MCF 10A (cell line): ENCODE results near the gene PLA2G3. TPM values are rescaled to one million over a fixed set of nuclear protein-coding genes. Genes with fewer than 3 reads are reported as not detected.

Experiments used
- BruUV-seq: library from RNA; stranded (reverse); fragments of 400-500 nt; replicated peaks from 2 replicates; lab custom pipeline; 2021; lab: Mats Ljungman, UMichigan
- CTCF ChIA-PET: fragments of 300-600 bp; sonication (Branson Sonifier 250); formaldehyde crosslinking; extraction: SDS; loops from one replicate; lab custom pipeline; 2021; ENCODE audit warnings: antibody characterized with exemption, inconsistent platforms; lab: Yijun Ruan, JAX
- POLR2A ChIA-PET: fragments of 300-600, 350-650 bp; sonication (Branson Sonifier 250); formaldehyde crosslinking; extraction: SDS; loops from one replicate; lab custom pipeline; 2020; ENCODE audit warnings: antibody characterized with exemption, inconsistent platforms; lab: Yijun Ruan, JAX
- DNase-seq: peaks from one replicate; pipeline ENCODE4 v3.0.0-alpha.2; 2018; ENCODE audit not compliant: unreplicated experiment
- H3K27ac Mint-ChIP-seq: one replicate; pipeline ENCODE4 v1.8.0; 2022; ENCODE audit warnings: mild to moderate bottlenecking, low read depth, mixed read lengths; ENCODE audit not compliant: unreplicated experiment
- H3K27me3 Mint-ChIP-seq: one replicate; pipeline ENCODE4 v1.8.0; 2022; ENCODE audit warnings: mixed read lengths; ENCODE audit not compliant: insufficient read depth, unreplicated experiment
- H3K36me3 Mint-ChIP-seq: one replicate; pipeline ENCODE4 v1.8.0; 2022; ENCODE audit warnings: mild to moderate bottlenecking, moderate library complexity, mixed read lengths; ENCODE audit not compliant: insufficient read depth, unreplicated experiment
- H3K4me1 Mint-ChIP-seq: one replicate; pipeline ENCODE4 v1.8.0; 2022; ENCODE audit warnings: mixed read lengths; ENCODE audit not compliant: insufficient read depth, unreplicated experiment
- H3K4me3 Mint-ChIP-seq: one replicate; pipeline ENCODE4 v1.8.0; 2022; ENCODE audit warnings: mild to moderate bottlenecking, moderate library complexity, mixed read lengths; ENCODE audit not compliant: unreplicated experiment
- H3K9me3 Mint-ChIP-seq: one replicate; pipeline ENCODE4 v1.8.0; 2022; ENCODE audit warnings: mixed read lengths; ENCODE audit not compliant: unreplicated experiment
- intact Hi-C: fragments of 100-400 bp; cut with micrococcal nuclease; formaldehyde crosslinking; loops from 2 replicates; pipeline ENCODE4 v1.14.1; 2022
- total RNA-seq: library from RNA; stranded (reverse); gene quantifications from 2 replicates; pipeline ENCODE4 v1.2.3, GENCODE V29; 2022
- TF ChIP-seq, protein P1 (sequence below): fragments of 200-600 bp; IDR thresholded peaks from one replicate; pipeline ENCODE4 v1.8.0; 2022; ENCODE audit warnings: antibody characterized with exemption, mild to moderate bottlenecking; ENCODE audit not compliant: unreplicated experiment

The PLA2G3 gene
- total RNA-seq, 1 experiment from 2014 or later = not detected

DNA sequence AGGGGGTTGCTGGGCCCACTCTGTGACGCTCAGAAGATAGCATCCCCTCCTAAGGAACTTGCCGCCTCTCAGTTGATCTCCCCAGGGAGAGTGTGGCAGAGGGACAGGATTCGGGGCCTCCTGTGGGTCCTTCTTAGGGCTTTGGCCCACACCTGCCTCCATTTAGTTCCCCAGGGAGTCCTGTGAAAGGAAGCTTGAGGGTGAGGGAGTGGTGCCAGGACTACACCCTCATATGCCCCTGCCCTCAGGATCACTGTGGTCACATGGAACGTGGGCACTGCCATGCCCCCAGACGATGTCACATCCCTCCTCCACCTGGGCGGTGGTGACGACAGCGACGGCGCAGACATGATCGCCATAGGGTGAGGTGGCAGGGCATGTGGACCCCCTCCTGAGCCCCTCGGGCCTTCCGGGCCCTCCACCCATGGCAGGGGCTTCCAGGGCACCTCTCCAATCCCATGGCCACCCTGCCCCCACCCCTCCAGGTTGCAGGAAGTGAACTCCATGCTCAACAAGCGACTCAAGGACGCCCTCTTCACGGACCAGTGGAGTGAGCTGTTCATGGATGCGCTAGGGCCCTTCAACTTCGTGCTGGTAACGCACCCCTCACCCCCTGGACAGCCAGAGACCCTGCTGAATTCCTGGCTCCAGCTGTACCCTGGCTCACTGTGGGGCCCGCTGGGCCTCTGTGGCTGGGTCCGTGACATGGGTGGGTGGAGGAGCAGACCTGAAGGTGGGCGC is 14.0 kb downstream of the PLA2G3 start:
- BruUV-seq = no TSS peak
- H3K4me3 Mint-ChIP-seq = no peak overlapping the region
- POLR2A ChIA-PET = interaction anchor here (0.7 kb wide), 1 partner anchor 22 kb away, joined by 3 read pairs; no protein-coding TSS in a partner anchor
- intact Hi-C loops = no loop called here
- no peaks in the 10 kb centered on the region for H3K36me3 Mint-ChIP-seq
- no peaks in the 10 kb centered on the region for H3K9me3 Mint-ChIP-seq
- H3K27me3 Mint-ChIP-seq = no peaks in the 10 kb centered on the region
- H3K4me1 Mint-ChIP-seq = peaks cover 5% of the 10 kb centered on the region
- CTCF ChIA-PET = no interaction called here
- no peak for DNase-seq
- TF ChIP-seq, protein P1, sequence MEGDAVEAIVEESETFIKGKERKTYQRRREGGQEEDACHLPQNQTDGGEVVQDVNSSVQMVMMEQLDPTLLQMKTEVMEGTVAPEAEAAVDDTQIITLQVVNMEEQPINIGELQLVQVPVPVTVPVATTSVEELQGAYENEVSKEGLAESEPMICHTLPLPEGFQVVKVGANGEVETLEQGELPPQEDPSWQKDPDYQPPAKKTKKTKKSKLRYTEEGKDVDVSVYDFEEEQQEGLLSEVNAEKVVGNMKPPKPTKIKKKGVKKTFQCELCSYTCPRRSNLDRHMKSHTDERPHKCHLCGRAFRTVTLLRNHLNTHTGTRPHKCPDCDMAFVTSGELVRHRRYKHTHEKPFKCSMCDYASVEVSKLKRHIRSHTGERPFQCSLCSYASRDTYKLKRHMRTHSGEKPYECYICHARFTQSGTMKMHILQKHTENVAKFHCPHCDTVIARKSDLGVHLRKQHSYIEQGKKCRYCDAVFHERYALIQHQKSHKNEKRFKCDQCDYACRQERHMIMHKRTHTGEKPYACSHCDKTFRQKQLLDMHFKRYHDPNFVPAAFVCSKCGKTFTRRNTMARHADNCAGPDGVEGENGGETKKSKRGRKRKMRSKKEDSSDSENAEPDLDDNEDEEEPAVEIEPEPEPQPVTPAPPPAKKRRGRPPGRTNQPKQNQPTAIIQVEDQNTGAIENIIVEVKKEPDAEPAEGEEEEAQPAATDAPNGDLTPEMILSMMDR = no peak
- H3K27ac Mint-ChIP-seq = no peak overlapping the region

- POLR2A ChIA-PET = interaction anchor here (0.7 kb wide), 1 partner anchor 21 kb away, joined by 3 read pairs; no protein-coding TSS in a partner anchor
- H3K4me3 Mint-ChIP-seq = no peak overlapping the region
- no TSS peak for BruUV-seq
- TF ChIP-seq, protein P1 = no peak
- H3K36me3 Mint-ChIP-seq = no peaks in the 10 kb centered on the region
- H3K27me3 Mint-ChIP-seq = no peaks in the 10 kb centered on the region
- H3K27ac Mint-ChIP-seq = no peak overlapping the region
- H3K9me3 Mint-ChIP-seq = no peaks in the 10 kb centered on the region
- no peak for DNase-seq
- peaks cover 5% of the 10 kb centered on the region for H3K4me1 Mint-ChIP-seq
- CTCF ChIA-PET = interaction anchor here (0.7 kb wide), 1 partner anchor 21 kb away, joined by 3 read pairs; no protein-coding TSS in a partner anchor
- intact Hi-C loops = no loop called here
Measured at GRCh38 chr22:31125521-31126117, 14.7 kb downstream of the PLA2G3 start.

GRCh38 chr22:31124811-31125465 is 15.4 kb downstream of the PLA2G3 start:
- CTCF ChIA-PET = interaction anchor here (0.7 to 1.1 kb wide), 2 partner anchors 16 to 22 kb away, joined by 3 read pairs; no protein-coding TSS in a partner anchor
- BruUV-seq = no TSS peak
- intact Hi-C loops = no loop called here

More at GRCh38 chr22:31124811-31125465, 15.4 kb downstream of the PLA2G3 start:
- TF ChIP-seq, protein P1 = no peak
- H3K27ac Mint-ChIP-seq = no peak overlapping the region
- no peak for DNase-seq
- POLR2A ChIA-PET = interaction anchor here (0.6 to 1.1 kb wide), 3 partner anchors 15 to 36 kb away, joined by 3 to 4 read pairs (median 3); partner anchors contain the start of gene RNF185
- H3K4me1 Mint-ChIP-seq = peaks cover 5% of the 10 kb centered on the region
- H3K4me3 Mint-ChIP-seq = no peak overlapping the region
- no peaks in the 10 kb centered on the region for H3K9me3 Mint-ChIP-seq
- H3K36me3 Mint-ChIP-seq = no peaks in the 10 kb centered on the region
- H3K27me3 Mint-ChIP-seq = no peaks in the 10 kb centered on the region
